Gastroesophageal sphincter (tissue), 3 donors: ENCODE data around the gene ESCO1.

Source experiments
- CTCF ChIP-seq, 4 experiments: fragments of 200-600 bp in 2 of 4; fragments of 450-650 bp in 2 of 4; sonication (generic) in 1 of 4; IDR thresholded peaks; one replicate each; pipeline ENCODE4 v1.5.1; 2017 to 2019; ENCODE audit warnings: antibody characterized with exemption in 4 of 4, mild to moderate bottlenecking in 2 of 4, moderate library complexity in 2 of 4
- EP300 ChIP-seq: sonication (generic); formaldehyde crosslinking; IDR thresholded peaks from one replicate; pipeline ENCODE4 v1.6.1; 2017; ENCODE audit warnings: antibody characterized with exemption, mild to moderate bottlenecking
- POLR2A ChIP-seq, 2 donors: fragments of 450-650 bp; IDR thresholded peaks; one replicate each; pipeline ENCODE4 v1.6.1; 2017; ENCODE audit warnings: antibody characterized with exemption in 2 of 2, mild to moderate bottlenecking in 2 of 2, moderate library complexity in 1 of 2

GRCh38 chr18:21575656-21576055 lies 24.8 kb downstream of the ESCO1 start:
- TF ChIP-seq CTCF (IDR thresholded peaks at IDR 0.05) (no peak), POLR2A (IDR thresholded peaks at IDR 0.05) (no peak), EP300 (no peak)
